HCT116 (cell line): Measurements from ENCODE around the gene ZBED5.

Experiments
- MAX ChIP-seq: IDR thresholded peaks from 2 replicates; pipeline ENCODE4 v1.6.1; 2012
- POLR2A ChIP-seq: IDR thresholded peaks from 2 replicates; pipeline ENCODE4 v1.7.0; 2011; ENCODE audit warnings: borderline replicate concordance; ENCODE audit not compliant: insufficient read depth, insufficient read length; ENCODE audit errors: extremely low read depth
- POLR2AphosphoS5 ChIP-seq: IDR thresholded peaks from 2 replicates; pipeline ENCODE4 v1.6.1; 2011; ENCODE audit warnings: mild to moderate bottlenecking, low read depth, low read length, moderate library complexity
- RAD21 ChIP-seq: IDR thresholded peaks from 2 replicates; pipeline ENCODE4 v1.6.1; 2012; ENCODE audit warnings: low read depth, mild to moderate bottlenecking

GRCh38 chr11:10808235-10808552 is 49.7 kb downstream of the ZBED5 start:
- TF ChIP-seq RAD21, result no peak
- TF ChIP-seq POLR2AphosphoS5, result no peak
- no peak for TF ChIP-seq POLR2A
- no peak; the same call in 1 of the 2 replicates for TF ChIP-seq MAX
